Keratinocyte (primary cell): ENCODE measurements around the gene ABL1.

Experiments used
- CTCF ChIP-seq, 3 experiments: IDR thresholded peaks in 1 of 3; conservative IDR thresholded peaks in 1 of 3; optimal IDR thresholded peaks in 1 of 3; 2 replicates in 2 of 3; 3 replicates in 1 of 3; pipeline versions ENCODE3 to v1.5.1; 2011; ENCODE audit warnings: low read length in 3 of 3, mild to moderate bottlenecking in 3 of 3, moderate library complexity in 2 of 3, control low read depth in 1 of 3, inconsistent platforms in 1 of 3; ENCODE audit not compliant: insufficient read depth in 2 of 3; ENCODE audit errors: extremely low read depth in 1 of 3
- EZH2 ChIP-seq: IDR thresholded peaks from one replicate; pipeline ENCODE4 v1.6.1; 2012; ENCODE audit warnings: inconsistent platforms, mild to moderate bottlenecking, low read length, moderate library complexity

GRCh38 chr9:130846487-130847305, 11.6 kb downstream of the ABL1 start:
- no peak for TF ChIP-seq CTCF (optimal IDR thresholded peaks at IDR 0.05 in 1 of 3, IDR thresholded peaks at IDR 0.05 in 1 of 3, conservative IDR thresholded peaks at IDR 0.05 in 1 of 3; ENCODE audit: extremely low read depth in 1 of 3, insufficient read depth in 2 of 3, low read length in 3 of 3)
- no peak for TF ChIP-seq EZH2
